ENCODE results near the gene ASCL5.

ASCL5 gene

DNA sequence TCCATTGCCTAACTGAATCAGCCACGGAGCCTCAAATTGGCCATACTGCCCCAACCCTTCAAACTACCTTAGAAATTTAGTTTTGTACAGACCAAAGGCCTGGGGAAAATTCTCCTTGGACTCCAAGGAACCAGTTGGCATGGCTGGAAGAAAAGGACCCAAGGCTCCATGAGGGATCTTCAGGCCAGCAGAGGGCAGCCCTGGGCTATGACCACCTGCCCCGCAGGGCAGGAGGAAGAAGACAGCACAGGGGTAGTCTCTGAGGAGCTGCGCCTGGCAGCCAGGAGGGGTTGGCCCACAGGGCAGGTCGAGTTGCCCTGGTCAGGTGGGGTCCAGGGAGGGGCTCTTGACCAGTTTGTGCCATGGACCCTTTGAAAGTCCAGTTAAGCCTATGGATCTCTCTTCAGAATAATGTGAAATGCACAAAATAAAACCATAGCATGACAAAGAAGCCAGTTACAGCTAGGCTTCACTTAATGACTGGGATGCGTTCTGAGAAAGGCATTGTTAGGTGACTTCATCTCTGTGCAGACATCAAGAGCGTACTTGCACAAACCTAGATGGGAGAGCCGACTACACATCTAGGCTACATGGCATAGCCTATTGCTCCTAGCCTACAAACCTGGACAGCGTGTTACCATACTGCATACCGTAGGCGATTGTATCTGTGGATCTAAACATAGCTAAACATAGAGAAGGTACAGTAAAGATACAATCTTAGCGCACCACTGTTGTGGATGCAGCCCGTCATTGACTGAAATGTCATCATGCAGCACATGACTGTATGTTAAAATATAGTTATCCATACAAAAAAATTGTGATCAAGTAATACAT, 40.9 kb downstream of the ASCL5 start:
- DNase-seq (ENCODE audit: low spot score), result peak; percentile 80

- DNase-seq (ENCODE audit: low spot score), result no peak
These were observed 42.7 kb downstream of the ASCL5 start for GRCh38 chr1:201084295-201084694.

DNA sequence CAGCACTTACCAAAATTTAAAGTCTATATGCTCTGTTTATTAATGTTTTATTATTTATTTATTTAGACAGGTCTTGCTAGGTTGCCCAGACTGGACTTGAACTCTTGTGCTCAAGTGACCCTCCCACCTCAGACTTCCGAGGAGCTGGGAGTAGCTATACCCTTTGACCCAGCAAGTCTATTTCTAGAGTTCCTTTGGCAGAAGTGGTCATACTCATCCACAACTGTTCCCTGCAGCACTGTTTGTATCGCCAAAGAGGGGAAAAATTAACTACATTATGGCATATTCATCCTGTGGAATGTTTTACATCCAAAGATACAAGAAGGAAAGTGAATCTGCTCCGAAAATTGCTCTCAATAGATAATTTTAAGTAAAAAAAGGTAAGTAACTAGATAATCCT, 43.2 kb downstream of the ASCL5 start:
- DNase-seq (ENCODE audit: low spot score), result no peak

- no peak for DNase-seq (ENCODE audit: low spot score)
These were observed 46.8 kb downstream of the ASCL5 start for GRCh38 chr1:201080135-201080534.

- no peak for DNase-seq (ENCODE audit: low spot score)
These were observed 49.2 kb downstream of the ASCL5 start for GRCh38 chr1:201077736-201078135.

- no peak for DNase-seq (ENCODE audit: low spot score)
These were observed 49.9 kb downstream of the ASCL5 start for GRCh38 chr1:201077116-201077515.

DNA sequence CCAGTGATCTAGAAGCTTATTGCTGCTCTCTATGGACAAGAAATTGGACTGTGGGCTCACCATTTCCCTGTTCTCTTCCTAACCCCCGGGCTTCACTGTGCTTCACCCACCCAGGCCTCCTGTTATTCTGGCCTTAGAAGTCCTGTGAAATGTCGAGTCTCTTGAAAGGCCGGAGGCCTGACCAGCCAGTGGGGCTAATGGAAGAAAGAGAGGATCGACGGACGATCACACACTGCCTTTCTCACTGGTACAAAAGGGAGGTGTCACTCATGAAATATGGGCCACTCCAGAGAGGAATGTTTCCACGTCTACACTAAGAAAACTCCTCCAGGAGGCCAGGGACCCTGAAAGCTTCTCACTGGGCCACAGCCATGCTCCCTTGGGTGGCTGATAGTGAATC, 50.9 kb downstream of the ASCL5 start:
- no peak for DNase-seq (ENCODE audit: low spot score)

DNA sequence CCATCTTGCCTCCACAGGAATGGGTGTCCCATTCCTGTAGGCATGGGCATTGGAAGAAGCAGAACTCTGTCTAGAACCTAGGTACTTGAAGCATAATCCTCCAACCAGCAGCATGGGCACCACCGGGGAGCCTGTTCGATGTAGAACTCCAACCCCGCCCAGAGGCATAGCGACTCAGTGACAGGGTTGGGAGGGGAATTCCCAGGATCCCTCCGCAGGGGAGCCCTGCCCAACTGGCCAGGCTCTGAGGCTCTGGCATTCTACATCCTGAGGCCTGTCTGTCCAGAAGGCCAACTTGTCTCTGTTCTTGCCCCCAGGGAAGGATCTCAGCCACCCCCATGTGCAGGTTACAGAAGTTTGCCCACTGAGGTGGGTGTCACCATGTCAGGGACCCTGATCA, 53.0 kb downstream of the ASCL5 start:
- no peak for DNase-seq (ENCODE audit: low spot score)

GRCh38 chr1:201072922-201073321, 54.1 kb downstream of the ASCL5 start:
- no peak for DNase-seq (ENCODE audit: low spot score)

GRCh38 chr1:201072149-201072548, 54.8 kb downstream of the ASCL5 start:
- DNase-seq (ENCODE audit: low spot score), result no peak

- no peak for DNase-seq (ENCODE audit: low spot score)
These were observed 57.3 kb downstream of the ASCL5 start for GRCh38 chr1:201069636-201070035.

DNA sequence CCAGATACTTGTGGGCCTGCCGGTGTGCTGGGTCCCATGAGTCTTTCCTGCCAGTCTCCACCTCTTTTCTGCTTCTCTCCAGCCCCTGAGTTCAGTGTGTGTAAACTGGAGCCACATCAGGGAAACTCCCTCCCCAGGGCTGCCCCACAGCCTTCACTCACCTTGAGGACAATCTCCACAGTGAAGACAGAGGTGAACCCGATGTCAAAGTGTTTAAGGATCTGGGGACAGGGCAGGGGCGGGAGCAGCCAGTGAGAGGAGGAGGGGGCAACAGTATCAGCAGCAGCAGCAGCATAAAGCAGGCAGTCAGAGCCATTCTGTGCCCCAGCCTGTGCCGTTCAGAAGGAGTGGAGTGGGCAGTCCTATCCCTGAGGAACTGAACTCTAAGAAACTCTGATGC, 58.0 kb downstream of the ASCL5 start:
- DNase-seq (ENCODE audit: low spot score), result no peak

DNA sequence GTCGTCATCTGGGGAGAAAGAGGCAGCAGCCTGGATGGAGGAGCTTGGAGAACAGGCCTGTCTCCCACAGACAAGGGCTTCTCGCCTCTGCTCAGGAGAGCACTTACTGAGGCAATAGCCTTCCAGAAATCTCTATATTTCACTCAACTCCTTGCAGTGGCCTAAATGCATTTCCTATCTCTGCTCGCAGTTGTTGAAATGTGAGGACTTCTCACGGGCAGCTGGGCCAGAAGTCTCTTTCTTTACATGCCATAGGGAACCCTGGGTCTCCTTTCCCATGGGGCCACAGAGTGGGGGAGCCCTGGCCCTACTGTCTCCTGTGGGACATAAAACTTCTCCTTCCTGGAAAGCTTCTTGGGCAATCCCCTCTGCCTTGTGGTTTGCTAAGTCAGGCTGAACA, 60.0 kb downstream of the ASCL5 start:
- no peak for DNase-seq (ENCODE audit: low spot score)

- DNase-seq (ENCODE audit: low spot score), result no peak
These were observed 61.3 kb downstream of the ASCL5 start for GRCh38 chr1:201065686-201066085.

GRCh38 chr1:201064806-201065205, 62.2 kb downstream of the ASCL5 start:
- no peak for DNase-seq (ENCODE audit: low spot score)

Data from hepatic stellate cell (primary cell).